Measurements from ENCODE around the gene ABHD11. TPM values are rescaled to one million over a fixed set of nuclear protein-coding genes. Genes with fewer than 3 reads are reported as not detected.

Gene ABHD11
- total and polyA plus RNA-seq, 2 of the 4 experiments (the other 2 are of a cell fraction): 13.4 to 19.9 TPM

DNA sequence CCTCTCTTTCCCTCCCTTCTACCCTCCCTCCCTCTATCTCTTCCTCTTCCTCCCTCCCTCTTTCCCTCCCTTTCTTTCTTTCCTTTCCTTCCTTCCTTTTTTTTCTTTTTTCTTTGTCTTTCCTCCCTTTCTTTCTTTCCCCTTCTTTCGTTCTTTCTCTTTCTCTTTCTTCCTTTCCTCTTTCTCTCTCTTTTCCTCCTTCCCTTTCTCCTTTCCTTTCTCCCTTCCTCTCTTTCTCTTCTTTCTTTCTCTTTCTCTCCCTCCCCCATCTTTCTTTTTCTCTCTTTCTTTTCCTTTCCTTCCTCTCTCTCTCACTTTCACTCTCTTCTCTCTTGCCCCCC, 24.0 kb upstream of the ABHD11 start:
- no peak overlapping the region for H3K14ac ChIP-seq (replicated peaks; ENCODE audit: low read depth, low read length)
- H4K91ac ChIP-seq (ENCODE audit: insufficient read depth, low read depth, low read length): no peak overlapping the region
- no peaks in the 10 kb centered on the region for H3K9me3 ChIP-seq (ENCODE audit: control insufficient read depth, insufficient read depth, low read length)
- H3K36me3 ChIP-seq (ENCODE audit: control insufficient read depth, insufficient read depth, low read length): no peaks in the 10 kb centered on the region
- intact Hi-C loops (cut with micrococcal nuclease) (no loop called here), in situ Hi-C loops (cut with MboI; ENCODE audit: low sequenced_read_pairs) (no loop called here), dilution Hi-C loops (cut with HindIII; ENCODE audit: low sequenced_read_pairs, unreplicated experiment) (no loop called here)
- no peak overlapping the region for H2BK5ac ChIP-seq (ENCODE audit: low read depth, low read length, poor library complexity, severe bottlenecking)
- no peaks in the 10 kb centered on the region for H3K9me1 ChIP-seq (ENCODE audit: insufficient read depth, low read length)
- no peaks in the 10 kb centered on the region for H3K79me1 ChIP-seq (ENCODE audit: low read depth in 1 of 2, low read length in 2 of 2)
- H2BK120ac ChIP-seq (ENCODE audit: low read depth, low read length): no peak overlapping the region
- H4K20me1 ChIP-seq (ENCODE audit: insufficient read depth, low read length): no peaks in the 10 kb centered on the region
- no peak overlapping the region for H3K4ac ChIP-seq (ENCODE audit: low read depth, low read length)
- DNase-seq (no peak), ATAC-seq (ENCODE audit: low read depth) (no peak)
- H3K18ac ChIP-seq (ENCODE audit: low read depth, low read length): no peak overlapping the region
- H2AK9ac ChIP-seq (replicated peaks; ENCODE audit: low read depth, low read length, poor library complexity): no peak overlapping the region
- no peak overlapping the region for H2AFZ ChIP-seq (replicated peaks; ENCODE audit: low read length, poor library complexity)
- no peak overlapping the region for H2BK15ac ChIP-seq (ENCODE audit: low read depth, low read length)
- H4K8ac ChIP-seq (ENCODE audit: low read depth in 2 of 2, low read length in 2 of 2): no peak overlapping the region
- 85% methylated on average over 1 of the region's 1 CpG; no CpG with 5 or more reads in 1 of the 2 experiments for WGBS, 2 experiments (ENCODE audit: extremely low coverage in 2 of 2, insufficient read length in 1 of 2)
- no peak overlapping the region for H3K4me3 ChIP-seq (ENCODE audit: insufficient read depth, low read depth, low read length)
- no peak overlapping the region for H3K56ac ChIP-seq (ENCODE audit: extremely low read depth, insufficient read depth, low read length)
- no peak overlapping the region for H3K27ac ChIP-seq (ENCODE audit: insufficient read depth, low read length)
- no peak for TF ChIP-seq CEBPB (IDR thresholded peaks at IDR 0.05; ENCODE audit: low read depth, low read length)
- TF ChIP-seq, protein P1, sequence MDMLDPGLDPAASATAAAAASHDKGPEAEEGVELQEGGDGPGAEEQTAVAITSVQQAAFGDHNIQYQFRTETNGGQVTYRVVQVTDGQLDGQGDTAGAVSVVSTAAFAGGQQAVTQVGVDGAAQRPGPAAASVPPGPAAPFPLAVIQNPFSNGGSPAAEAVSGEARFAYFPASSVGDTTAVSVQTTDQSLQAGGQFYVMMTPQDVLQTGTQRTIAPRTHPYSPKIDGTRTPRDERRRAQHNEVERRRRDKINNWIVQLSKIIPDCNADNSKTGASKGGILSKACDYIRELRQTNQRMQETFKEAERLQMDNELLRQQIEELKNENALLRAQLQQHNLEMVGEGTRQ (IDR thresholded peaks at IDR 0.05; ENCODE audit: low read depth, low read length): no peak
- TF ChIP-seq, protein P2, sequence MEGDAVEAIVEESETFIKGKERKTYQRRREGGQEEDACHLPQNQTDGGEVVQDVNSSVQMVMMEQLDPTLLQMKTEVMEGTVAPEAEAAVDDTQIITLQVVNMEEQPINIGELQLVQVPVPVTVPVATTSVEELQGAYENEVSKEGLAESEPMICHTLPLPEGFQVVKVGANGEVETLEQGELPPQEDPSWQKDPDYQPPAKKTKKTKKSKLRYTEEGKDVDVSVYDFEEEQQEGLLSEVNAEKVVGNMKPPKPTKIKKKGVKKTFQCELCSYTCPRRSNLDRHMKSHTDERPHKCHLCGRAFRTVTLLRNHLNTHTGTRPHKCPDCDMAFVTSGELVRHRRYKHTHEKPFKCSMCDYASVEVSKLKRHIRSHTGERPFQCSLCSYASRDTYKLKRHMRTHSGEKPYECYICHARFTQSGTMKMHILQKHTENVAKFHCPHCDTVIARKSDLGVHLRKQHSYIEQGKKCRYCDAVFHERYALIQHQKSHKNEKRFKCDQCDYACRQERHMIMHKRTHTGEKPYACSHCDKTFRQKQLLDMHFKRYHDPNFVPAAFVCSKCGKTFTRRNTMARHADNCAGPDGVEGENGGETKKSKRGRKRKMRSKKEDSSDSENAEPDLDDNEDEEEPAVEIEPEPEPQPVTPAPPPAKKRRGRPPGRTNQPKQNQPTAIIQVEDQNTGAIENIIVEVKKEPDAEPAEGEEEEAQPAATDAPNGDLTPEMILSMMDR (conservative IDR thresholded peaks at IDR 0.05; ENCODE audit: low read depth, low read length): no peak
- TF ChIP-seq, protein P3, sequence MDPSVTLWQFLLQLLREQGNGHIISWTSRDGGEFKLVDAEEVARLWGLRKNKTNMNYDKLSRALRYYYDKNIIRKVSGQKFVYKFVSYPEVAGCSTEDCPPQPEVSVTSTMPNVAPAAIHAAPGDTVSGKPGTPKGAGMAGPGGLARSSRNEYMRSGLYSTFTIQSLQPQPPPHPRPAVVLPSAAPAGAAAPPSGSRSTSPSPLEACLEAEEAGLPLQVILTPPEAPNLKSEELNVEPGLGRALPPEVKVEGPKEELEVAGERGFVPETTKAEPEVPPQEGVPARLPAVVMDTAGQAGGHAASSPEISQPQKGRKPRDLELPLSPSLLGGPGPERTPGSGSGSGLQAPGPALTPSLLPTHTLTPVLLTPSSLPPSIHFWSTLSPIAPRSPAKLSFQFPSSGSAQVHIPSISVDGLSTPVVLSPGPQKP (IDR thresholded peaks at IDR 0.05; ENCODE audit: borderline replicate concordance, low read depth, low read length): no peak
- TF ChIP-seq SMC3 (IDR thresholded peaks at IDR 0.05; ENCODE audit: low read depth, low read length): no peak
- no peak for TF ChIP-seq MXI1 (IDR thresholded peaks at IDR 0.05; ENCODE audit: borderline replicate concordance, low read depth, low read length)
- no peak for TF ChIP-seq NFE2L2 (IDR thresholded peaks at IDR 0.05; ENCODE audit: low read depth, low read length)
- no peak overlapping the region for H3K9ac ChIP-seq (ENCODE audit: low read depth, low read length)
- ChIA-PET CTCF (no interaction called here), POLR2A (ENCODE audit: unreplicated experiment) (no interaction called here)
- H2BK20ac ChIP-seq (ENCODE audit: low read depth, low read length): no peak overlapping the region
- no peak overlapping the region for H2AK5ac ChIP-seq (ENCODE audit: low read depth, low read length)
- H3K23ac ChIP-seq (ENCODE audit: low read depth, low read length): no peak overlapping the region
- no peaks in the 10 kb centered on the region for H3K4me1 ChIP-seq (ENCODE audit: control insufficient read depth, insufficient read depth, low read length)
- H3K4me2 ChIP-seq (ENCODE audit: low read depth, low read length): no peak overlapping the region
- no peak overlapping the region for H4K5ac ChIP-seq (ENCODE audit: low read depth, low read length)
- no TSS peak for BruUV-seq (replicated peaks)
- peaks cover 4% of the 10 kb centered on the region for H3K27me3 ChIP-seq (ENCODE audit: control insufficient read depth, insufficient read depth, low read length)

All from IMR-90 (cell line).